A549 (cell line): Measurements from ENCODE around the gene DCP1A. TPM values are rescaled to one million over a fixed set of nuclear protein-coding genes. Genes with fewer than 3 reads are reported as not detected.

Experiments used
- ATAC-seq, 2 experiments: fragments of 200-7000 bp in 1 of 2; fragments of >200 bp in 1 of 2; cut with Nextera tagmentation in 1 of 2; cut with Tn5 transposase in 1 of 2; 3 replicates each; pipeline versions ENCODE4 v1.8.0 to v1.9.1; 2018 to 2020; ENCODE audit warnings: mild to moderate bottlenecking in 1 of 2, moderate library complexity in 1 of 2
- CTCF ChIA-PET: fragments of 300-600 bp; sonication (Branson Sonifier 250); formaldehyde crosslinking; extraction: SDS; loops from one replicate; lab custom pipeline; 2021; ENCODE audit warnings: antibody characterized with exemption, inconsistent platforms; lab: Yijun Ruan, JAX
- POLR2A ChIA-PET: fragments of 350-600 bp; formaldehyde crosslinking; extraction: SDS; loops from one replicate; lab custom pipeline; 2021; ENCODE audit warnings: antibody characterized with exemption, inconsistent platforms; lab: Yijun Ruan, JAX
- DNase-seq, 2 experiments: peaks; one replicate each; pipeline versions ENCODE4 v3.0.0 to v3.0.0-alpha.2; 2011 to 2016; ENCODE audit warnings: low read depth in 1 of 2, low spot score in 1 of 2
- FAIRE-seq: peaks from 2 replicates; lab custom pipeline; 2011; peaks lifted over from hg19 to GRCh38; lab: Jason Lieb, UNC
- H3K27ac ChIP-seq, 2 experiments: fragments of >200 bp; sonication (Bioruptor Twin); formaldehyde crosslinking; 3 replicates each; pipeline ENCODE4 v1.5.1; 2016 to 2017
- H3K4me1 ChIP-seq: fragments of >200 bp; sonication (Bioruptor Twin); formaldehyde crosslinking; 3 replicates; pipeline ENCODE4 v1.6.1; 2016
- H3K4me2 ChIP-seq: fragments of >200 bp; sonication (Bioruptor Twin); formaldehyde crosslinking; 3 replicates; pipeline ENCODE4 v1.6.1; 2016
- H3K4me3 ChIP-seq: fragments of >200 bp; sonication (Bioruptor Twin); formaldehyde crosslinking; 3 replicates; pipeline ENCODE4 v1.5.1; 2016
- H3K9me3 ChIP-seq: fragments of >200 bp; sonication (Bioruptor Twin); formaldehyde crosslinking; 3 replicates; pipeline ENCODE4 v1.6.1; 2016
- CEBPB ChIP-seq, 2 experiments: fragments of >200 bp in 1 of 2; sonication (Bioruptor Twin) in 1 of 2; formaldehyde crosslinking in 1 of 2; IDR thresholded peaks; 2 replicates each; pipeline ENCODE4 v1.6.1; 2012 to 2016
- CHD2 ChIP-seq: fragments of 150-350 bp; IDR thresholded peaks from 2 replicates; pipeline ENCODE4 v1.6.1; 2014; ENCODE audit warnings: low read length; ENCODE audit not compliant: partially characterized antibody
- CHD4 ChIP-seq: fragments of 200-600 bp; sonication (generic); IDR thresholded peaks from 2 replicates; pipeline ENCODE4 v1.6.1; 2016; ENCODE audit warnings: antibody characterized with exemption, mild to moderate bottlenecking, borderline replicate concordance
- EHF ChIP-seq: fragments of 250-450 bp; sonication (Bioruptor Pico); IDR thresholded peaks from 2 replicates; pipeline ENCODE4 v1.5.0; 2020; ENCODE audit warnings: mild to moderate bottlenecking
- ESRRA ChIP-seq: fragments of 150-350 bp; IDR thresholded peaks from 2 replicates; pipeline ENCODE4 v1.6.1; 2014; ENCODE audit warnings: mild to moderate bottlenecking, low read length, borderline replicate concordance
- FOSB ChIP-seq: fragments of 250-450 bp; sonication (Bioruptor Pico); IDR thresholded peaks from 2 replicates; pipeline ENCODE4 v1.5.0; 2020; ENCODE audit warnings: mild to moderate bottlenecking, moderate library complexity
- FOSL2 ChIP-seq, 2 experiments: fragments of 450-650 bp in 1 of 2; fragments of >200 bp in 1 of 2; sonication (Bioruptor Twin) in 1 of 2; formaldehyde crosslinking; IDR thresholded peaks; 2 replicates each; pipeline versions ENCODE4 v1.5.0 to v1.6.1; 2016 to 2020; ENCODE audit warnings: mild to moderate bottlenecking in 1 of 2, moderate library complexity in 1 of 2
- HDAC2 ChIP-seq: fragments of 200-600 bp; sonication (generic); IDR thresholded peaks from 2 replicates; pipeline ENCODE4 v1.6.1; 2016
- HOXB13 ChIP-seq: fragments of 250-450 bp; sonication (Bioruptor Pico); IDR thresholded peaks from 2 replicates; pipeline ENCODE4 v1.5.0; 2020; ENCODE audit warnings: low read depth, mild to moderate bottlenecking, moderate library complexity
- JUN ChIP-seq, 2 experiments: fragments of >200 bp; sonication (Bioruptor Twin); formaldehyde crosslinking; IDR thresholded peaks; 2 replicates in 1 of 2; 3 replicates in 1 of 2; pipeline ENCODE4 v1.6.1; 2016 to 2017
- KDM1A ChIP-seq: fragments of 200-600 bp; sonication (generic); IDR thresholded peaks from 2 replicates; pipeline ENCODE4 v1.6.1; 2016; ENCODE audit warnings: low read depth, mild to moderate bottlenecking
- KDM5A ChIP-seq: fragments of 200-600 bp; sonication (generic); IDR thresholded peaks from 2 replicates; pipeline ENCODE4 v1.6.1; 2016; ENCODE audit warnings: antibody characterized with exemption, mild to moderate bottlenecking
- MAX ChIP-seq: IDR thresholded peaks from 2 replicates; pipeline ENCODE4 v1.6.1; 2012
- PHF8 ChIP-seq: fragments of 200-600 bp; sonication (generic); IDR thresholded peaks from 2 replicates; pipeline ENCODE4 v1.6.1; 2016; ENCODE audit warnings: low read depth, mild to moderate bottlenecking, antibody characterized with exemption, moderate library complexity, borderline replicate concordance
- POLR2A ChIP-seq: IDR thresholded peaks from 2 replicates; pipeline ENCODE4 v1.6.1; 2012; ENCODE audit warnings: mild to moderate bottlenecking, low read length
- RARB ChIP-seq: fragments of 250-450 bp; sonication (Bioruptor Pico); IDR thresholded peaks from 2 replicates; pipeline ENCODE4 v1.8.0; 2021; ENCODE audit warnings: mild to moderate bottlenecking, moderate library complexity
- RCOR1 ChIP-seq: fragments of 150-350 bp; IDR thresholded peaks from 2 replicates; pipeline ENCODE4 v1.6.1; 2014; ENCODE audit warnings: antibody characterized with exemption, low read length, low read depth
- RFX5 ChIP-seq: fragments of 450-650 bp; IDR thresholded peaks from 2 replicates; pipeline ENCODE4 v1.7.1; 2014; ENCODE audit warnings: antibody characterized with exemption, mild to moderate bottlenecking, moderate library complexity
- SREBF2 ChIP-seq: fragments of 450-650 bp; IDR thresholded peaks from 2 replicates; pipeline ENCODE4 v1.6.1; 2014; ENCODE audit warnings: mild to moderate bottlenecking, moderate library complexity
- ZC3H11A ChIP-seq: fragments of 450-650 bp; IDR thresholded peaks from 2 replicates; pipeline ENCODE4 v1.6.1; 2014; ENCODE audit warnings: antibody characterized with exemption, mild to moderate bottlenecking
- WGBS: methylation state at CpG from one replicate; pipeline ENCODE4 v1.1.6; 2017; ENCODE audit errors: missing lambda C conversion rate; 5-methylcytosine and 5-hydroxymethylcytosine counted together
- polyA plus RNA-seq, 4 experiments: library from polyadenylated mRNA; depleted of rRNA in 3 of 4; stranded (reverse); fragments of >200 nt; fragmentation: RNase III in 1 of 4; extraction: RNeasy Plus Mini Kit Qiagen cat#74134 plus additional on column Dnase treatment in 1 of 4; gene quantifications; 2 replicates in 3 of 4; 3 replicates in 1 of 4; pipeline ENCODE4 v1.2.3, GENCODE V29; 2011 to 2017
- TF ChIP-seq, protein P1 (sequence below): fragments of 450-650 bp; IDR thresholded peaks from 2 replicates; pipeline ENCODE4 v1.6.1; 2014; ENCODE audit warnings: antibody characterized with exemption
- TF ChIP-seq, protein P2 (sequence below): fragments of 200-600 bp; sonication (generic); IDR thresholded peaks from 2 replicates; pipeline ENCODE4 v1.6.1; 2016; ENCODE audit warnings: antibody characterized with exemption, mild to moderate bottlenecking, moderate library complexity
- TF ChIP-seq, protein P3 (sequence below): IDR thresholded peaks from 2 replicates; pipeline ENCODE4 v1.6.1; 2012
- TF ChIP-seq, protein P4 (sequence below): fragments of 250-450 bp; sonication (Bioruptor Pico); IDR thresholded peaks from 2 replicates; pipeline ENCODE4 v1.5.0; 2020; ENCODE audit warnings: low read depth, mild to moderate bottlenecking, moderate library complexity

DCP1A gene
- polyA plus RNA-seq, 2 of the 4 experiments (the other 2 are of a cell fraction), result 7.3 to 27.4 TPM

DNA sequence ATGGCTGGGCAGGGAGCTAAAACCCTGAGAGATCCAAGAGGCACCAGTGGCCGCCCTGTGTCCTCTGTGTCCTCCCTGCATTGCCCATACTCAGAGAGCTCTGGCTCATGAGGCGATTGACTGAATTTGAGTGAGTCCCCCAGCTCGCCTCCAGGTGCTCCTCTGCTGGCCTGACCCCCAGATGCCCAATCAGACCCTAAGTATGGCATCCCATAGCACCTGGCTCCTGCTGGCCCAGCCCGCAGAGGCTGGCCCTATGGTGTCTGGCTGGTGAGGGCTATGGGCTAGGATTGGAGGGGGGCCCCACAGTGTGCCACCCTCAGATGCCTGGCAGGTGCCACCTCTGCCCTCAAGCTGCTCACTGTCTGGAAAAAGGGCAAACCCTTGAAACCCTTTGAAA is 89.9 kb downstream of the DCP1A start:
- ChIA-PET CTCF (interaction anchor here (0.9 to 1.7 kb wide), 5 partner anchors 10 to 143 kb away, joined by 3 to 5 read pairs (median 3); no protein-coding TSS in a partner anchor), POLR2A (no interaction called here)
- Histone ChIP-seq H3K27ac (peak overlapping the region; percentile 99 to 100; a peak in 5 of 6 replicates), H3K4me2 (no peak overlapping the region), H3K4me1 (peaks cover 32% of the 10 kb centered on the region), H3K4me3 (no peak overlapping the region), H3K9me3 (no peaks in the 10 kb centered on the region)
- no peak for TF ChIP-seq RARB
- WGBS, result 88% methylated on average over 3 of the region's 4 CpGs
- ATAC-seq (no peak), FAIRE-seq (no peak), DNase-seq (no peak)

DNA sequence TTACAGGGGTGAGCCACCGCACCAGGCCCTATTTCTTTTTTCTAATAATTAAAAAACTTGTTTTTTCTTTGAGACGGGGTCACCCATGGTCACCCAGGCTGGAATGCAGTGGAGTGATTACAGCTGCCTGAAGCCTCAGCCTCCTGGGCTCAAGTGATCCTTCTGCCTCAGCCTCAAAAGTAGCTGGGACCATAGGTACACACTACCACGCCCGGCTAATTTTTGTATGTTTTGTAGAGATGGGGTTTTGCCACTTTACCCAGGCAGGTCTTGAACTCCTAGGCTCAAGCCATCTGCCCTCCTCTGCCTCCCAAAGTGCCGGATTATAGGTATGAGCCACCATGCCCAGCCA is 90.7 kb downstream of the DCP1A start:
- CTCF ChIA-PET, result interaction anchor here (1.0 to 1.7 kb wide), 4 partner anchors 9 to 142 kb away, joined by 3 to 5 read pairs (median 3); no protein-coding TSS in a partner anchor
- 97% methylated on average over 5 of the region's 5 CpGs for WGBS
- DNase-seq (no peak), ATAC-seq (no peak), FAIRE-seq (no peak)
- Histone ChIP-seq H3K4me3 (no peak overlapping the region), H3K4me1 (peaks cover 26% of the 10 kb centered on the region), H3K4me2 (peak overlapping the region; percentile 58; the same call in 2 of the 3 replicates), H3K9me3 (no peaks in the 10 kb centered on the region), H3K27ac (peak overlapping the region; percentile 99 to 100)
- POLR2A ChIA-PET, result no interaction called here
- TF ChIP-seq POLR2A, result no peak
- TF ChIP-seq EHF (CRISPR knock-in tag), result no peak
- TF ChIP-seq CHD2, result no peak
- no peak for TF ChIP-seq RCOR1
- TF ChIP-seq FOSL2 (IDR thresholded peaks at IDR 0.05), result no peak
- no peak for TF ChIP-seq FOSL2 (CRISPR knock-in tag; IDR thresholded peaks at IDR 0.05)
- TF ChIP-seq, protein P1, sequence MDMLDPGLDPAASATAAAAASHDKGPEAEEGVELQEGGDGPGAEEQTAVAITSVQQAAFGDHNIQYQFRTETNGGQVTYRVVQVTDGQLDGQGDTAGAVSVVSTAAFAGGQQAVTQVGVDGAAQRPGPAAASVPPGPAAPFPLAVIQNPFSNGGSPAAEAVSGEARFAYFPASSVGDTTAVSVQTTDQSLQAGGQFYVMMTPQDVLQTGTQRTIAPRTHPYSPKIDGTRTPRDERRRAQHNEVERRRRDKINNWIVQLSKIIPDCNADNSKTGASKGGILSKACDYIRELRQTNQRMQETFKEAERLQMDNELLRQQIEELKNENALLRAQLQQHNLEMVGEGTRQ, result no peak

- peak; percentile 67 to 82 for DNase-seq
- Histone ChIP-seq H3K27ac (peak within 1 kb of the TSS; percentile 99 to 100), H3K9me3 (no peaks in the 10 kb centered on the region), H3K4me3 (peak within 1 kb of the TSS; percentile 100), H3K4me1 (peaks cover 29% of the 10 kb centered on the region), H3K4me2 (peak within 1 kb of the TSS; percentile 74)
- WGBS, result 51% methylated on average over 13 of the region's 66 CpGs
- peak; percentile 65 to 67 for ATAC-seq
- CTCF ChIA-PET, result interaction anchor here (0.6 to 2.0 kb wide), 5 partner anchors 9 to 29 kb away, joined by 3 to 8 read pairs (median 3); no protein-coding TSS in a partner anchor
- POLR2A ChIA-PET, result interaction anchor here (0.6 to 2.9 kb wide), 7 partner anchors 8 to 32 kb away, joined by 3 to 22 read pairs (median 4); no protein-coding TSS in a partner anchor
- FAIRE-seq, result no peak
- TF ChIP-seq CEBPB (IDR thresholded peaks at IDR 0.05) (no peak), HOXB13 (CRISPR knock-in tag) (no peak), FOSB (CRISPR knock-in tag) (no peak), JUN (IDR thresholded peaks at IDR 0.05) (peak; percentile 81 to 90), KDM1A (peak; percentile 99), POLR2A (peak; percentile 99), SREBF2 (no peak), RCOR1 (peak; percentile 80; the same call in 1 of the 2 replicates), CHD4 (peak; percentile 98), RFX5 (no peak), KDM5A (no peak), PHF8 (peak; percentile 45; the same call in 1 of the 2 replicates), ESRRA (peak; percentile 100), HDAC2 (peak; percentile 97), MAX (peak; percentile 36; the same call in 1 of the 2 replicates), ZC3H11A (no peak)
- TF ChIP-seq, protein P2, sequence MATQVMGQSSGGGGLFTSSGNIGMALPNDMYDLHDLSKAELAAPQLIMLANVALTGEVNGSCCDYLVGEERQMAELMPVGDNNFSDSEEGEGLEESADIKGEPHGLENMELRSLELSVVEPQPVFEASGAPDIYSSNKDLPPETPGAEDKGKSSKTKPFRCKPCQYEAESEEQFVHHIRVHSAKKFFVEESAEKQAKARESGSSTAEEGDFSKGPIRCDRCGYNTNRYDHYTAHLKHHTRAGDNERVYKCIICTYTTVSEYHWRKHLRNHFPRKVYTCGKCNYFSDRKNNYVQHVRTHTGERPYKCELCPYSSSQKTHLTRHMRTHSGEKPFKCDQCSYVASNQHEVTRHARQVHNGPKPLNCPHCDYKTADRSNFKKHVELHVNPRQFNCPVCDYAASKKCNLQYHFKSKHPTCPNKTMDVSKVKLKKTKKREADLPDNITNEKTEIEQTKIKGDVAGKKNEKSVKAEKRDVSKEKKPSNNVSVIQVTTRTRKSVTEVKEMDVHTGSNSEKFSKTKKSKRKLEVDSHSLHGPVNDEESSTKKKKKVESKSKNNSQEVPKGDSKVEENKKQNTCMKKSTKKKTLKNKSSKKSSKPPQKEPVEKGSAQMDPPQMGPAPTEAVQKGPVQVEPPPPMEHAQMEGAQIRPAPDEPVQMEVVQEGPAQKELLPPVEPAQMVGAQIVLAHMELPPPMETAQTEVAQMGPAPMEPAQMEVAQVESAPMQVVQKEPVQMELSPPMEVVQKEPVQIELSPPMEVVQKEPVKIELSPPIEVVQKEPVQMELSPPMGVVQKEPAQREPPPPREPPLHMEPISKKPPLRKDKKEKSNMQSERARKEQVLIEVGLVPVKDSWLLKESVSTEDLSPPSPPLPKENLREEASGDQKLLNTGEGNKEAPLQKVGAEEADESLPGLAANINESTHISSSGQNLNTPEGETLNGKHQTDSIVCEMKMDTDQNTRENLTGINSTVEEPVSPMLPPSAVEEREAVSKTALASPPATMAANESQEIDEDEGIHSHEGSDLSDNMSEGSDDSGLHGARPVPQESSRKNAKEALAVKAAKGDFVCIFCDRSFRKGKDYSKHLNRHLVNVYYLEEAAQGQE, result peak; percentile 59
- TF ChIP-seq, protein P3, sequence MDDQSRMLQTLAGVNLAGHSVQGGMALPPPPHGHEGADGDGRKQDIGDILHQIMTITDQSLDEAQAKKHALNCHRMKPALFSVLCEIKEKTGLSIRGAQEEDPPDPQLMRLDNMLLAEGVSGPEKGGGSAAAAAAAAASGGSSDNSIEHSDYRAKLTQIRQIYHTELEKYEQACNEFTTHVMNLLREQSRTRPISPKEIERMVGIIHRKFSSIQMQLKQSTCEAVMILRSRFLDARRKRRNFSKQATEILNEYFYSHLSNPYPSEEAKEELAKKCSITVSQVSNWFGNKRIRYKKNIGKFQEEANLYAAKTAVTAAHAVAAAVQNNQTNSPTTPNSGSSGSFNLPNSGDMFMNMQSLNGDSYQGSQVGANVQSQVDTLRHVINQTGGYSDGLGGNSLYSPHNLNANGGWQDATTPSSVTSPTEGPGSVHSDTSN, result 0 out of 2 replicates have a peak, but pooled peaks have one; percentile 35
- TF ChIP-seq, protein P4, sequence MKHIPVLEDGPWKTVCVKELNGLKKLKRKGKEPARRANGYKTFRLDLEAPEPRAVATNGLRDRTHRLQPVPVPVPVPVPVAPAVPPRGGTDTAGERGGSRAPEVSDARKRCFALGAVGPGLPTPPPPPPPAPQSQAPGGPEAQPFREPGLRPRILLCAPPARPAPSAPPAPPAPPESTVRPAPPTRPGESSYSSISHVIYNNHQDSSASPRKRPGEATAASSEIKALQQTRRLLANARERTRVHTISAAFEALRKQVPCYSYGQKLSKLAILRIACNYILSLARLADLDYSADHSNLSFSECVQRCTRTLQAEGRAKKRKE (CRISPR knock-in tag), result no peak
Measured at GRCh38 chr3:53255775-53256703, 91.3 kb downstream of the DCP1A start, which contains the start of gene TKT. TSS of gene TKT (minus strand) at chr3:53256022. CDS start at chr3:53255942, 80 bp downstream.
